Activated CD4-positive, alpha-beta T cell treated with anti-CD3 and anti-CD28 coated beads, Interleukin-2, Interleukin-6, amounts not matched to agents 100 ng/mL and 50 ng/mL, durations not matched to agents 16 hours and 8 hours (primary cell): ENCODE measurements around the gene CNOT2.
"Not testable (repeated sequence)": the region's sequence is repeated elsewhere in the genome, so short reads cannot be mapped to it uniquely, and the experiment has no call there.

ENCODE experiments used
- DNase-seq: peaks from one replicate; pipeline ENCODE4 v3.0.0-alpha.2; 2020

The CNOT2 gene

DNA sequence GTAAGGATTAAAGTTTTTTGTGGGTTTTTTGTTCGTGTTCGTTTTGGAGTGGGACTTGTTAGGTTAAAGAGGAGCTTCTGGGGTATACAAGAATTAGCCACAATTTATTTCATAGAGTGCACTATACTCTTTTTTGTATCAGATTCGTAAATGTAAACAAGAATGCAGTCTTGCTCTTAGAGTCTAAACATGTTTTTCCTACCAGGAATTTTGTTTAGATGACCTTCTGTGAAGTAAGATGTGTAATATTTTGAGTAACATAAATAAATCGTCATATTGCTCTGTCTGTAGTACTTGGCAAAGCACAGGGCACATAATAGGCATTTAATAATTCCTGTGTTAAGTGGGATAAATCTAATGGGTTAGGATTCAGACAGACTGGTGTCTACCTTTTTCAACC lies 9.6 kb downstream of the CNOT2 start:
- DNase-seq, result no peak

- no peak for DNase-seq
Measured at GRCh38 chr12:70254225-70254624, 11.0 kb downstream of the CNOT2 start.

GRCh38 chr12:70254846-70255245 lies 11.6 kb downstream of the CNOT2 start:
- DNase-seq, result no peak

DNA sequence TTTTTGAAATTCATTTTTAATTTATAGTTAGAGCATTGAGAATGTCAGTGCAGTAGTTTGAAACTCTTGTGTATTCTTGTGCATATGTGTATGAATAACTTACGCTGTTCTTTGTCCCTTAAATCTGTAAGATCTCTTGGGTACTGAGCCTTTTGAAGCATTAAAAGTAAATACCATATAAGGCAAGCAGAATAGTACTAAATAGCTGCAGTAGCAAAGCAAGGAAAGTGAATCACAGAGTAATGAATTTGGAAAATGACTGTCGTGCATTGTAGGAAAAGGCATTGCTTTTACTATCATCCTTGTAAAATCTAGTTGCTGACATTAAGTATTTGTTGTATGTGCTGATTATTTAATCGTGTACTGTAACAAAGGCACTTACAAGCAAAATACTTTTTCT lies 12.1 kb downstream of the CNOT2 start:
- no peak for DNase-seq

- no peak for DNase-seq
Measured at GRCh38 chr12:70258605-70259403, 15.6 kb downstream of the CNOT2 start.

- DNase-seq, result no peak
Measured at GRCh38 chr12:70260646-70261045, 17.4 kb downstream of the CNOT2 start.

- DNase-seq, result no peak
Measured at GRCh38 chr12:70264067-70264867, 21.0 kb downstream of the CNOT2 start.

GRCh38 chr12:70265132-70265531 lies 21.9 kb downstream of the CNOT2 start:
- DNase-seq, result no peak

DNA sequence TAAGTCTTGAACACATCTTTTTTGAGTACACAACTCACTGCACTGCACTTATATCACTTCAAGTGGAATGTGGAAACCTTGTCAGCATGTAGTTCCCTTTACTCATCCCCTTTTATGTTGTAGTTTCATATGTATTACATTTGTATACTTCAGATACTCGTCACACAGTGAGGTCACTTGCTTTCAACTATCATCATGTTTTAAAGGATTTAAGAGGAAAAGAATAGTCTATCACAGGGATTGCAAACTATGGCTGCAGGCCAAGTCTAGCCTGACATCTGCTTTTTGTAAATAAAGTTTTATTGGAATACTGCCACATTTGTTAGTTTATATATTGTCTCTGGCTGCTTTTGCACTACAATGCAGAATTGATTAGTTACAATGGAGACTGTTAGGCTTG lies 24.3 kb downstream of the CNOT2 start:
- DNase-seq, result no peak

DNA sequence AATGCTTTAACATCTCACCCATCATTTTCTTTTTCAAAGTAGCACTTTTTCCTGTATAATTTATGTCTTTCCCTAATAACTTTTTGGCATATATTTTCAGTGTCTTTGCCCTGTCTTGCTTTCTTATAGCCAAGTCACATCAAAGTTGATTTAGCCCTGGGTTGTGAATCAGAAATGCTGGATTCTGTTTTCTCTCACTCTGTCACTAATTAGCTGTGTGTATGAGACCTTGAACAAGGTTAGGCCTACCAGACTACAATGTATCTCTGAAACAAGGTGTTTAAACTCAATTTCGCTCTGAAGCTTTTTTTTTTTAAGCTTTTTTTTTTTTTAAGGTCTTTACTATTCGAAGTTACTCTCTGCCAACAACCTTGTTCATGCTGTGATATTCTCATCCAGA lies 25.7 kb downstream of the CNOT2 start:
- DNase-seq, result no peak

- DNase-seq, result no peak
Measured at GRCh38 chr12:70270108-70270507, 26.9 kb downstream of the CNOT2 start.

DNA sequence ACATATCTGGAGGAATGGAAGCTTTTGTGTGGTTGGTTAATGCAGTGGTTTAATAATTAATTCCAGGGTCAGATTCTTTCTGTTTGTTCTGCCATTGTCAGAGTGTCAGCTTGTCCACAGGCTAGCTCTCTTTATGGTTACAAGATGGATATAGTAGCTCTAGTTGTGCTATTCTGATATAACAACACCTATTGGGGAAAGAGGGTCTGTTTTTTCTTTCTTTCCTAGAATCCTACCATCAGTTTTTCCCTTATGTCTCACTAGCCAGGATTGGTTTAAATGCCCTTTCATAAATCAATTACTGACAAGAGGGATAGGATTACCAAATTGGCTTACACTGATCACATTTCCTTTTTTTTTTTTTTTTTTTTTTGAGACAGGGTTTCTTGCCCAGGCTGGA lies 27.8 kb downstream of the CNOT2 start:
- no peak for DNase-seq

- no peak for DNase-seq
Measured at GRCh38 chr12:70272510-70272909, 29.3 kb downstream of the CNOT2 start.

DNA sequence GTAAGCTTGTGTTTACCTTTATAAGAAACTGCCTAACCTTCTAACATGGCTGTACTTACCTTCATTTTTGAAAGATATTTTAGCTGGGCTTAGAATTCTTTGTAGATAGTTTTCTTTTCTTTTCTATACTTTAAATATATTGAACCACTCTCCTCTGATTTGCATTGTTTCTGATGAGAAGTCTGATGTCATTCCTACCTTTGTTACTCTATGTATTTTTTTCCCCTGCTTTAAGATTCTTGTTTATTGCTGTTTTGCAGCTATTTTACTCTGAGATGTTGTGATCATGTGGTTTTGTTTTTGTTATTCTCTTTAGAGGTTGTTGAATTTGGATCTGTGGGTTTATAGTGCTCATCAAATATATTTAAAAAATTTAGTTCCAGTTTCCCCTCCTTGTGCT lies 31.8 kb downstream of the CNOT2 start:
- no peak for DNase-seq

DNA sequence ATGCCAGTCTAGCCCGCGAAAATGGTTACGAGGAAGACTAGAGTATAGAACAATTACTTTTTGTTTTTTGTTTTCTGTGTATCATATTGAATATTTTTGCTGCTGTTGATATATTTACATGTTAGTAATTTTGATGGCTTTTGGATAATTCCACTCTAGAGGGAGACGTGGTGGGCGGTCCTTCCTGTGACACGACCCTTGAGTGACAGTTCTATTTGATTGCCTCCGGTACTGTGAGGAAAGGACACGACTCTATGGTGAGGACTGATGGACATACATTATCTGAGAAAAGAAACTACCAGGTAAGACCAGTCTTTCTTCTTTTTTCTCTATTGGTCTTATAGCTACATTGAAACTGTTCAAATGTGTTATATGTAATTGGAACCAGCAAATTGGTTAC lies 34.7 kb downstream of the CNOT2 start:
- no peak for DNase-seq

- no peak for DNase-seq
Measured at GRCh38 chr12:70278945-70279344, 35.7 kb downstream of the CNOT2 start.

DNA sequence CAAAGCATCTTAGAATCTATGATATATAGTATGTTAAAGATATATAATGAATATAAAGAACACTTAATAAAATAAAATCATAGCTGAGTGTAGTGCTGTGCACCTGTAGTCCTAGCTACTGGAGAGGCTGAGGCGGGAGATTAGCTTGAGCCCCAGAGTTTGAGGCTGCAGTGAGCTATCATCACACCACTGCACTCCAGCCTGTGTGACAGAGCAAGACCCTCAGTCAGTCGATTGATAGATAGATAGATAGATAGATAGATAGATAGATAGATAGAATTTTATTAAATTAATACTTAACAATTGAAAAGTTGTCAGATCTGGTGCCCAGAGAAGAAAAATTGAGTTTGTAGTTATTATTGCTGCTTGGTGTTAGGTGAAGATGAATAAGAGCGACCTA lies 40.0 kb downstream of the CNOT2 start:
- no peak for DNase-seq

DNA sequence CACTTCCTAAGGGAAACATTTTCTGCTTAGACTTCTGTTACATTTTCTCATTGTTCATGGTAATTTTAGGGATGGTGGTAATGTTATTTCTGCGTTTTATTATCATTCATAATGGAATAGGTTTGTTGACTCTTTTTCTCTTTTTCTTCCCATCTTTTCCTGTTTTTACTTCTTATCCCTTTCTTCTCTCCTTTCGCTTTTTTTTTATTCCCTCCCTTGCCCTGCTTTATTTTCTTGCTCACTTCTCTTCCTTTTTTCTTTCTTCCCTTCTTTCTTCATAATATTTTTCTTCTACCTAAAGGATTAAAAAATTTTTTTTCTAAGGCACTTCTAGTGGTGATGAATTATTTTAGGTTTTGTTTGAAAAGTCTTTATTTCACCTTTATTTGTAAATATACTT lies 45.6 kb downstream of the CNOT2 start:
- no peak for DNase-seq

DNA sequence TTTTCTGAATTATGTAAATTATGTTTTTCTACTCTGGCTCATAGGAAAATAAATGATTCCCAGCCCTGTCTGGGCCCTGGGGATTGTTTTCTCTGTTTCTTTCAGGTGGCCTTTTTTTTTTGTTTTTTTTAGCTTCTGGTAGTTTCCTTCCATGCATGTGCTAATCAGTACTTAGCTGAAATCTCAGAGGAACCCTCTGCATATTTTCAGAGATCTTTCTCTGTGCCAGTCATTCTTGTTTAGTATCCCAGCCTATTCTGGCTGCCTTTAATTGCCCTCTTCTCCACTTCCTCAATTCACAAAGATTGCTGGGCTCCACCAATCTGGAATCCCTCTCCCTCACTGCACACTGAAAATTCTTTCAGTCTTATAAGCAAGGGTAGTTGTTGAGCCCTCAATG lies 46.9 kb downstream of the CNOT2 start:
- DNase-seq, result no peak

GRCh38 chr12:70292017-70292776 lies 49.0 kb downstream of the CNOT2 start:
- DNase-seq, result no peak

GRCh38 chr12:70304684-70305555 lies 61.7 kb downstream of the CNOT2 start:
- not testable (repeated sequence) for DNase-seq

GRCh38 chr12:70305794-70306193 lies 62.6 kb downstream of the CNOT2 start:
- no peak for DNase-seq

GRCh38 chr12:70306676-70307075 lies 63.4 kb downstream of the CNOT2 start:
- no peak for DNase-seq
